Esophagus muscularis mucosa (tissue), 4 donors: ENCODE measurements around the gene CHD3. TPM values are rescaled to one million over a fixed set of nuclear protein-coding genes. Genes with fewer than 3 reads are reported as not detected.

ENCODE experiments used
- DNase-seq: peaks from one replicate; pipeline ENCODE4 v3.0.0-alpha.2; 2017; ENCODE audit errors: extremely low spot score
- H3K27ac ChIP-seq, 4 donors: fragments of 200-600 bp; sonication (generic); replicated peaks in 1 of 4; 1 replicate in 3 of 4; 2 replicates in 1 of 4; pipeline ENCODE4 v1.5.1; 2016 to 2019; ENCODE audit warnings: mild to moderate bottlenecking in 1 of 4
- H3K27me3 ChIP-seq, 4 donors: fragments of 200-600 bp; sonication (generic); one replicate each; pipeline versions ENCODE4 v1.5.1 to v1.6.0; 2016 to 2019
- H3K36me3 ChIP-seq, 4 donors: fragments of 200-600 bp; sonication (generic); one replicate each; pipeline ENCODE4 v1.5.1; 2016 to 2019
- H3K4me1 ChIP-seq, 4 donors: fragments of 200-600 bp; sonication (generic); one replicate each; pipeline ENCODE4 v1.5.1; 2016 to 2019
- H3K4me3 ChIP-seq, 4 donors: fragments of 200-600 bp; sonication (generic); 1 replicate in 2 of 4; 2 replicates in 2 of 4; pipeline ENCODE4 v1.5.1; 2016 to 2019; ENCODE audit warnings: mild to moderate bottlenecking in 4 of 4, moderate library complexity in 1 of 4
- H3K9me3 ChIP-seq, 4 donors: fragments of 200-600 bp; sonication (generic); 1 replicate in 3 of 4; 2 replicates in 1 of 4; pipeline ENCODE4 v1.5.1; 2016 to 2019
- CTCF ChIP-seq, 3 experiments: fragments of 200-600 bp in 2 of 3; fragments of 450-650 bp in 1 of 3; sonication (generic) in 2 of 3; IDR thresholded peaks; one replicate each; pipeline ENCODE4 v1.5.1; 2017 to 2019; ENCODE audit warnings: antibody characterized with exemption in 3 of 3, mild to moderate bottlenecking in 2 of 3, moderate library complexity in 1 of 3
- EP300 ChIP-seq: sonication (generic); formaldehyde crosslinking; IDR thresholded peaks from one replicate; pipeline ENCODE4 v1.6.1; 2017; ENCODE audit warnings: antibody characterized with exemption
- POLR2A ChIP-seq: fragments of 450-650 bp; IDR thresholded peaks from one replicate; pipeline ENCODE4 v1.6.1; 2017; ENCODE audit warnings: antibody characterized with exemption, moderate library complexity, mild to moderate bottlenecking, low read depth
- POLR2AphosphoS5 ChIP-seq, 2 donors: sonication (generic); formaldehyde crosslinking; IDR thresholded peaks; one replicate each; pipeline ENCODE4 v1.6.1; 2017; ENCODE audit warnings: antibody characterized with exemption in 2 of 2
- WGBS: methylation state at CpG from one replicate; pipeline ENCODE4 v1.1.5; 2018; 5-methylcytosine and 5-hydroxymethylcytosine counted together
- intact Hi-C: fragments of 100-400 bp; cut with DNase I; formaldehyde crosslinking; loops from one replicate; pipeline ENCODE4 v1.15.1; 2023
- total RNA-seq, 4 donors: library from RNA; depleted of rRNA; stranded (reverse); fragments of >200 nt; gene quantifications; one replicate each; pipeline versions ENCODE4 v1.1.0 to v1.2.1, GENCODE V29; 2016

CHD3 gene
- total RNA-seq, 4 donors from 2014 or later = 82.7 to 139 (median 111) TPM

GRCh38 chr17:7846063-7846735 lies 42.4 kb upstream of the CHD3 start:
- Histone ChIP-seq H3K4me1 (peaks cover 14 to 57% (median 44%) of the 10 kb centered on the region in 4 donors), H3K36me3 (peaks cover 53 to 60% (median 59%) of the 10 kb centered on the region in 4 donors), H3K27ac (peak overlapping the region in 3 of 4 donors; percentile 97 to 98 (median 97)), H3K4me3 (peak overlapping the region in 1 of 4 donors; percentile 64), H3K9me3 (no peaks in the 10 kb centered on the region), H3K27me3 (no peaks in the 10 kb centered on the region)
- intact Hi-C loops = no loop called here
- no peak for DNase-seq
- no peak for TF ChIP-seq POLR2AphosphoS5 (IDR thresholded peaks at IDR 0.05)
- no peak for TF ChIP-seq CTCF (IDR thresholded peaks at IDR 0.05)
- no peak for TF ChIP-seq EP300
- TF ChIP-seq POLR2A = no peak
- WGBS = 83% methylated on average over 14 of the region's 22 CpGs

- TF ChIP-seq CTCF (IDR thresholded peaks at IDR 0.05) = no peak
- no peak for TF ChIP-seq POLR2A
- TF ChIP-seq EP300 = no peak
- no peak for TF ChIP-seq POLR2AphosphoS5 (IDR thresholded peaks at IDR 0.05)
- peaks cover 18 to 61% (median 48%) of the 10 kb centered on the region in 4 donors for H3K4me1 ChIP-seq
- H3K27ac ChIP-seq = peak overlapping the region in 1 of 4 donors; percentile 98
- intact Hi-C loops = no loop called here
- 84% methylated on average over 21 of the region's 34 CpGs for WGBS
- no peaks in the 10 kb centered on the region for H3K27me3 ChIP-seq
- H3K4me3 ChIP-seq = no peak overlapping the region
- H3K9me3 ChIP-seq = no peaks in the 10 kb centered on the region
- DNase-seq = no peak
- H3K36me3 ChIP-seq = peaks cover 55 to 66% (median 62%) of the 10 kb centered on the region in 4 donors
Observed at GRCh38 chr17:7846765-7847661, 41.6 kb upstream of the CHD3 start.

GRCh38 chr17:7848131-7848579 lies 40.4 kb upstream of the CHD3 start:
- H3K9me3 ChIP-seq = no peaks in the 10 kb centered on the region
- no peaks in the 10 kb centered on the region for H3K27me3 ChIP-seq
- no peak overlapping the region for H3K27ac ChIP-seq
- no peak for DNase-seq
- peaks cover 62 to 77% (median 72%) of the 10 kb centered on the region in 4 donors for H3K36me3 ChIP-seq
- WGBS = 86% methylated on average over 15 of the region's 20 CpGs
- intact Hi-C loops = no loop called here
- no peak overlapping the region for H3K4me3 ChIP-seq
- no peak for TF ChIP-seq POLR2AphosphoS5 (IDR thresholded peaks at IDR 0.05)
- TF ChIP-seq CTCF (IDR thresholded peaks at IDR 0.05) = no peak
- no peak for TF ChIP-seq EP300
- TF ChIP-seq POLR2A = no peak
- H3K4me1 ChIP-seq = peaks cover 29 to 60% (median 46%) of the 10 kb centered on the region in 4 donors

DNA sequence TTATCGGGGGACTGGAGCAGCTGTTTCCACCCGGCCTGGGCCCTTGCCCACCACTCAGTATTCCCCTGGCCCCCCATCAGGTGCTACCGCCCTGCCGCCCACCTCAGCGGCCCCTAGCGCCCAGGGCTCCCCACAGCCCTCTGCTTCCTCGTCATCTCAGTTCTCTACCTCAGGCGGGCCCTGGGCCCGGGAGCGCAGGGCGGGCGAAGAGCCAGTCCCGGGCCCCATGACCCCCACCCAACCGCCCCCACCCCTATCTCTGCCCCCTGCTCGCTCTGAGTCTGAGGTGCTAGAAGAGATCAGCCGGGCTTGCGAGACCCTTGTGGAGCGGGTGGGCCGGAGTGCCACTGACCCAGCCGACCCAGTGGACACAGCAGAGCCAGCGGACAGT lies 39.9 kb upstream of the CHD3 start:
- intact Hi-C loops = no loop called here
- Histone ChIP-seq H3K36me3 (peaks cover 66 to 83% (median 78%) of the 10 kb centered on the region in 4 donors), H3K4me1 (peaks cover 29 to 54% (median 42%) of the 10 kb centered on the region in 4 donors), H3K27me3 (no peaks in the 10 kb centered on the region), H3K9me3 (no peaks in the 10 kb centered on the region), H3K27ac (no peak overlapping the region), H3K4me3 (no peak overlapping the region)
- no peak for DNase-seq
- TF ChIP-seq POLR2A (no peak), EP300 (no peak), POLR2AphosphoS5 (IDR thresholded peaks at IDR 0.05) (no peak), CTCF (IDR thresholded peaks at IDR 0.05) (no peak)
- 89% methylated on average over 16 of the region's 21 CpGs for WGBS
